Neural crest cell (in vitro differentiated cells): Measurements from ENCODE around the gene MYO5B. TPM values are rescaled to one million over a fixed set of nuclear protein-coding genes. Genes with fewer than 3 reads are reported as not detected.

Source experiments
- DNase-seq: peaks from one replicate; pipeline ENCODE4 v3.0.0; 2021; ENCODE audit warnings: low read depth, mixed read lengths, low spot score
- H3K27ac Mint-ChIP-seq: one replicate; pipeline ENCODE4 v1.8.0; 2021; ENCODE audit warnings: mild to moderate bottlenecking, mixed read lengths; ENCODE audit not compliant: unreplicated experiment
- H3K27me3 Mint-ChIP-seq: 2 replicates; pipeline ENCODE4 v1.8.0; 2021; ENCODE audit warnings: low read depth, mild to moderate bottlenecking, mixed read lengths
- H3K36me3 Mint-ChIP-seq: 2 replicates; pipeline ENCODE4 v1.8.0; 2021; ENCODE audit warnings: low read depth, mild to moderate bottlenecking, mixed read lengths
- H3K4me1 Mint-ChIP-seq: 2 replicates; pipeline ENCODE4 v1.8.0; 2021; ENCODE audit warnings: mixed read lengths
- H3K4me3 Mint-ChIP-seq: one replicate; pipeline ENCODE4 v1.8.0; 2021; ENCODE audit warnings: mild to moderate bottlenecking, mixed read lengths
- H3K9me3 Mint-ChIP-seq: 2 replicates; pipeline ENCODE4 v1.8.0; 2021; ENCODE audit warnings: mixed read lengths
- total RNA-seq: library from RNA; stranded (reverse); gene quantifications from 2 replicates; pipeline ENCODE4 v1.2.1, GENCODE V29; 2021
- TF ChIP-seq, protein P1 (sequence below): fragments of 200-600 bp; sonication (generic); conservative IDR thresholded peaks from 2 replicates; pipeline ENCODE4 v1.5.0; 2021; ENCODE audit warnings: antibody characterized with exemption, mild to moderate bottlenecking

MYO5B gene
- total RNA-seq, 1 donor from 2014 or later: 0.40 TPM

DNA sequence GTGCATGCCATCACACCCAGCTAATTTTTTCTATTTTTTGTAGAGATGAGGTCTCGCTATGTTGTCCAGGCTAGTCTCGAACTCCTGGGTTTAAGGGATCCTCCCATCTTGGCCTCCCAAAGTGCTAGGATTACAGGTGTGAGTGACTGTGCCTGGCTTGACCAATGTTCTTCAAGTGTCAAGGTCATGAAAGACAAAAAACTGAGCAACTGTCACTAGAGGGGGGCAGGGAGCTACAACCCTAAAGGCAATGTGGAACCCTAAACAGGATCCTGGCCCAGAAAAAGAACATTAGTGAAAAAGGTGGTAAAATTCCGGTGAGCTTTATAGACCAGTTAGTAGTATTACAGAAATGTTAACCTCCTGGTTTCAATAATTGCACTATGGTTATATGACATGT is 7.3 kb downstream of the MYO5B start:
- TF ChIP-seq, protein P1, sequence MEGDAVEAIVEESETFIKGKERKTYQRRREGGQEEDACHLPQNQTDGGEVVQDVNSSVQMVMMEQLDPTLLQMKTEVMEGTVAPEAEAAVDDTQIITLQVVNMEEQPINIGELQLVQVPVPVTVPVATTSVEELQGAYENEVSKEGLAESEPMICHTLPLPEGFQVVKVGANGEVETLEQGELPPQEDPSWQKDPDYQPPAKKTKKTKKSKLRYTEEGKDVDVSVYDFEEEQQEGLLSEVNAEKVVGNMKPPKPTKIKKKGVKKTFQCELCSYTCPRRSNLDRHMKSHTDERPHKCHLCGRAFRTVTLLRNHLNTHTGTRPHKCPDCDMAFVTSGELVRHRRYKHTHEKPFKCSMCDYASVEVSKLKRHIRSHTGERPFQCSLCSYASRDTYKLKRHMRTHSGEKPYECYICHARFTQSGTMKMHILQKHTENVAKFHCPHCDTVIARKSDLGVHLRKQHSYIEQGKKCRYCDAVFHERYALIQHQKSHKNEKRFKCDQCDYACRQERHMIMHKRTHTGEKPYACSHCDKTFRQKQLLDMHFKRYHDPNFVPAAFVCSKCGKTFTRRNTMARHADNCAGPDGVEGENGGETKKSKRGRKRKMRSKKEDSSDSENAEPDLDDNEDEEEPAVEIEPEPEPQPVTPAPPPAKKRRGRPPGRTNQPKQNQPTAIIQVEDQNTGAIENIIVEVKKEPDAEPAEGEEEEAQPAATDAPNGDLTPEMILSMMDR: no peak
- no peaks in the 10 kb centered on the region for H3K4me1 Mint-ChIP-seq
- DNase-seq: no peak
- no peak overlapping the region for H3K4me3 Mint-ChIP-seq
- H3K36me3 Mint-ChIP-seq: no peaks in the 10 kb centered on the region
- peaks cover 81% of the 10 kb centered on the region for H3K27me3 Mint-ChIP-seq
- H3K9me3 Mint-ChIP-seq: no peaks in the 10 kb centered on the region
- no peak overlapping the region for H3K27ac Mint-ChIP-seq

DNA sequence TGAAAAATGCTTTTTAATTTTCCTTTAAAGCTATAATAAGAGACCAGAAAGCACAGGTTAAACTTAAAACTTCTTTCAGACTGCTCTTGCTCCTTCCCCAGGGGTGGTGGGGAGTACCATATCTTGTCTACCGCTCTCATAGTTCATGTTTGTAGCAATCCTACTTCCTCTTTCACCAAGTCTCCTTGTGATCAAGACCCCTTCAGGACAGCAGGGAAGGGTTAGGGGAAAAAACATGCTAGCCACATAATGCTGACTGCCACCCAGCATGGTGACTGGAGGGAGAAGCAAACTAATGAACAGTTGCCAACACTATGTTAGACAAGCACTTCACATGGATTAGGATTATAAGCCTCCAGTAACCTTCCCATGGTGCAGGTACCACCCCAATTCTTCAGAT is 8.6 kb downstream of the MYO5B start:
- H3K9me3 Mint-ChIP-seq: no peaks in the 10 kb centered on the region

DNA sequence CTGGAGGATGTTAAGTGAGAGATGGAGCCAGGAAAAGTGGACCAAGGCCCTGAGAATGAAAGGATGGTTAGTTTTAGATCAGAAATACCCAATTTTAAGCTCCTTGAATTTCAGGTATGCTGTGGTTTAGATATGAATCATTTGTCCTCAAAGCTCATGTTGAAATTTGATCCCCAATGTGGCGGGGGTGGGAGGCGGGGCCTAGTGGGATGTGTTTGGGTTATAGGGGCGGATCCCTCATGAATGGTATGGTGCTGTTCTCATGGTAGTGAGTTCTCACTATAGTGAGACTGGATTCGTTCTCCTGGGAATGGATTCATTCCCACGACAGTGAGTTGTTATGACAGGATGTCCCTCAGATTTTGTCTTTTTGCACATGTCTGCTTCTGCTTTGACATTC is 11.4 kb downstream of the MYO5B start:
- TF ChIP-seq, protein P1: no peak
- no peak for DNase-seq
- Mint-ChIP-seq H3K4me1 (no peaks in the 10 kb centered on the region), H3K27me3 (peaks cover 60% of the 10 kb centered on the region), H3K4me3 (no peak overlapping the region), H3K9me3 (no peaks in the 10 kb centered on the region), H3K36me3 (no peaks in the 10 kb centered on the region), H3K27ac (no peak overlapping the region)

More for the DNA sequence above, 8.6 kb downstream of the MYO5B start:
- no peaks in the 10 kb centered on the region for H3K4me1 Mint-ChIP-seq
- no peak overlapping the region for H3K27ac Mint-ChIP-seq
- TF ChIP-seq, protein P1: no peak
- H3K4me3 Mint-ChIP-seq: no peak overlapping the region
- DNase-seq: no peak
- peaks cover 78% of the 10 kb centered on the region for H3K27me3 Mint-ChIP-seq
- no peaks in the 10 kb centered on the region for H3K36me3 Mint-ChIP-seq

DNA sequence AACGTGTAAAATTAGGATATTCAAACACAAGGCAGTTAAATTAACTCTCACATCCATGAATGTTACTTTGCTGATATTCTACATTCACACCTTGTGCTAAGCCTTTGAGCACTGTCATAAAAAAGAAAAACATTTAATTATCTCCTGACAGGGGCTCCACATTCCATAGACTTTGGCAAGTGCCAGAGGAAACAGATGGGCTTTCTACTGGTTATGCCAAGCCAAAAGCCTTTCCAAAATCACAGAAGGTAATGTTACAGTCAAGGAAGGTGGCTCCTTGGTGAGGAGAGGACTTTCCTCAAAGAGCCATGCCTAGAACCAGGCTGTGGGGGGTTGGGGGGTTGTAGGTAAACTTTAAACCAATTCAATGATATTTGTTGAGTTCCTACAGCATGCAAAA is 12.4 kb downstream of the MYO5B start:
- no peak overlapping the region for H3K27ac Mint-ChIP-seq
- no peaks in the 10 kb centered on the region for H3K4me1 Mint-ChIP-seq
- peaks cover 58% of the 10 kb centered on the region for H3K27me3 Mint-ChIP-seq
- TF ChIP-seq, protein P1: no peak
- no peak overlapping the region for H3K4me3 Mint-ChIP-seq
- no peak for DNase-seq
- no peaks in the 10 kb centered on the region for H3K9me3 Mint-ChIP-seq
- no peaks in the 10 kb centered on the region for H3K36me3 Mint-ChIP-seq

DNA sequence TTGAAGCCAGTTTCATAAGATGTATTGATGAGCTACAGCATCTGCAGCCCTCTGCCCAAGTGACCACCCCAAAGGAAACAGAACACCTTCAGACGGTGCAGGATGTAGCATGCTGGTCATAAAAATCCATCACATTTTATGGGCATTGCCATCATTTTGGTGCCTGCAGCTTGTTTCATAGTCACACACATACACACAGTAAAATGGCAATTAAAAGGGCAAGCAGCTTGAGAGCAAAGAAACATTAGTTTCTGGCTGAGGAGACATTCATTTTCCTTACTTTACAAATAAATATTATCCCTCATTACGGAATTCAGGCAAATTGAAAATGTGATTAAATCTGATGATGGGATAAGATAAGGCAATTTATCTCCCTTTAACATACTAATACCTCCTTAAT is 13.4 kb downstream of the MYO5B start:
- H3K36me3 Mint-ChIP-seq: no peaks in the 10 kb centered on the region
- H3K4me1 Mint-ChIP-seq: no peaks in the 10 kb centered on the region
- H3K4me3 Mint-ChIP-seq: no peak overlapping the region
- no peak for DNase-seq
- H3K27ac Mint-ChIP-seq: no peak overlapping the region
- TF ChIP-seq, protein P1: no peak
- no peaks in the 10 kb centered on the region for H3K9me3 Mint-ChIP-seq
- peaks cover 58% of the 10 kb centered on the region for H3K27me3 Mint-ChIP-seq

DNA sequence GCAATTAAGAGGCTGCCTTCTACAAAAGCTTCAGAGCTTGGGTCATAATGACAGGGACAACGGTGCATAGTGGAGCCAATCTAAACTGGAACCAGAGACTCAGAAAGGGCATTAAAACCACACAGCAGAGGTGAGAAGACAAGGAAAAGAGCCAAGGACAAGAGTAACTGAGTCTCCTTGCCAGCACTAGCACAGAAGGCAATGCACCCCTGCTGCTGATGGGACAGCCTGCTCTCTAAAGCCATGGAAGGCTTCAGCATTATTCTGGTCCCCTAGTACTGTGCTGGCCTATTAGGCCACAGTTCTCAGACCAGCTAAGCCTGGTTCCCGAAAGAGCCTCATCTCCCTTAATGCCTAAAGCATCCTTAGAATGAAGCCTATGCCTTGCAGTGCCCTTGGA is 15.5 kb downstream of the MYO5B start:
- Mint-ChIP-seq H3K4me1 (no peaks in the 10 kb centered on the region), H3K9me3 (no peaks in the 10 kb centered on the region), H3K27ac (no peak overlapping the region), H3K36me3 (no peaks in the 10 kb centered on the region), H3K27me3 (peaks cover 58% of the 10 kb centered on the region), H3K4me3 (no peak overlapping the region)
- TF ChIP-seq, protein P1: no peak
- no peak for DNase-seq
